GM13977 (cell line): ENCODE results near the gene GNAQ.

ENCODE experiments used
- DNase-seq: peaks from one replicate; pipeline ENCODE4 v3.0.0; 2012; ENCODE audit warnings: low spot score
- in situ Hi-C: fragments of 300-500 bp; cut with MboI; formaldehyde crosslinking; loops from one replicate; pipeline ENCODE4 v1.12.0; 2022; ENCODE audit warnings: low sequenced_read_pairs, low pct_unique_long_range_greater_than_20kb, mixed read lengths, inconsistent platforms; ENCODE audit not compliant: unreplicated experiment
- TF ChIP-seq, protein P1 (sequence below): IDR thresholded peaks from 2 replicates; pipeline ENCODE4 v1.5.1; 2012; ENCODE audit warnings: mild to moderate bottlenecking, control low read depth; ENCODE audit not compliant: insufficient read depth; ENCODE audit errors: extremely low read depth, missing control alignments

GNAQ gene

DNA sequence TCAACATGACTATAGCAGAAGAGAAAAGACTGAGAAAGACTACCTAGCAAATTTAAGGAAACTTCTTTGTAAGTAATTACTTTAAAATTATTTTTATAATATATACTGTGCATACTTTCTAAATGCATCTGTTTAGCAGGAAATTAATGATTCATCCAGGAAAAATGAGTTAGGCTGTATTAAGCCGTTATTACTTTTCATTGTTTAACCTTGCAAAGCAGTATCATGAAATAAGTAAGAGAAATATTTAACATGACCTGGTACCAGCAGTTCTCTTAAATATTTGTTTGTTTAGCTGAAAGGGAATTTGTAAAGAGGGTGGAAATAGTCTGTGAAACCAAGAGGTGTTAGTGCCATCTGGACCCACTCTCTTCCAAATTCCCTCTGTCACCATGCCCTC, 175.0 kb downstream of the GNAQ start:
- TF ChIP-seq, protein P1, sequence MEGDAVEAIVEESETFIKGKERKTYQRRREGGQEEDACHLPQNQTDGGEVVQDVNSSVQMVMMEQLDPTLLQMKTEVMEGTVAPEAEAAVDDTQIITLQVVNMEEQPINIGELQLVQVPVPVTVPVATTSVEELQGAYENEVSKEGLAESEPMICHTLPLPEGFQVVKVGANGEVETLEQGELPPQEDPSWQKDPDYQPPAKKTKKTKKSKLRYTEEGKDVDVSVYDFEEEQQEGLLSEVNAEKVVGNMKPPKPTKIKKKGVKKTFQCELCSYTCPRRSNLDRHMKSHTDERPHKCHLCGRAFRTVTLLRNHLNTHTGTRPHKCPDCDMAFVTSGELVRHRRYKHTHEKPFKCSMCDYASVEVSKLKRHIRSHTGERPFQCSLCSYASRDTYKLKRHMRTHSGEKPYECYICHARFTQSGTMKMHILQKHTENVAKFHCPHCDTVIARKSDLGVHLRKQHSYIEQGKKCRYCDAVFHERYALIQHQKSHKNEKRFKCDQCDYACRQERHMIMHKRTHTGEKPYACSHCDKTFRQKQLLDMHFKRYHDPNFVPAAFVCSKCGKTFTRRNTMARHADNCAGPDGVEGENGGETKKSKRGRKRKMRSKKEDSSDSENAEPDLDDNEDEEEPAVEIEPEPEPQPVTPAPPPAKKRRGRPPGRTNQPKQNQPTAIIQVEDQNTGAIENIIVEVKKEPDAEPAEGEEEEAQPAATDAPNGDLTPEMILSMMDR = no peak
- in situ Hi-C loops = no loop called here
- no peak for DNase-seq

- no peak for DNase-seq
- TF ChIP-seq, protein P1 = no peak
- in situ Hi-C loops = no loop called here
Measured at GRCh38 chr9:77854916-77855311, 176.7 kb downstream of the GNAQ start.

DNA sequence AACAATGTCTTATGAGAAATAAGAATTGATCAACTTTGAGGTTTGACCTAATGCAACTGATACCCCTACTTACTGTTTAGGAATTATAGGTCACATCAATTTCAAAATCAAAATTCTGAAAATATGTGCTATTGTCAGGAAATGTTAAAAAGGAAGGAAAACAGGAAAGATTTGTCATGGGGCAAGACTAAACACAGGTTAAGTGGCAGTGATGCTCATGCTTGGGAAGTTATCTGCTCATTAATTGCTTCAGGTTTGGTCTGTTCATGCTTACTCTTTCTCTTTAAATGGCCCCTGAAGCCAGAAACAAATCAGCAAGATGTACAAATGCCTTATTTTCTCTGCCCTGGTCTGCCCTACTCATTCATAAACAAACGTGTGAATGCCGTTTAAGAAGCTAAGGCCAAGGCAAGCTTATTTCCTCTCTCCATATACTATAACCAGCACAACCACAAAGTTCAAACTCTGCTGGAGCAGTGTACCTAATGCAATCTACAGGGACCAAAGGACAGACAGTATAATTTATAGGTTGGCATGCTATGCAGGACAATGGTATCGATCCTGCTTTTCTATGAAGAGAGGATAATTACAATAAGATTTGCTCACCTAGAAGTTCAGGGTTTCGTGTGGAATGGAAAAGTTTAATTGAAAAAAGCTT, 177.2 kb downstream of the GNAQ start:
- in situ Hi-C loops = no loop called here
- TF ChIP-seq, protein P1 = no peak

DNA sequence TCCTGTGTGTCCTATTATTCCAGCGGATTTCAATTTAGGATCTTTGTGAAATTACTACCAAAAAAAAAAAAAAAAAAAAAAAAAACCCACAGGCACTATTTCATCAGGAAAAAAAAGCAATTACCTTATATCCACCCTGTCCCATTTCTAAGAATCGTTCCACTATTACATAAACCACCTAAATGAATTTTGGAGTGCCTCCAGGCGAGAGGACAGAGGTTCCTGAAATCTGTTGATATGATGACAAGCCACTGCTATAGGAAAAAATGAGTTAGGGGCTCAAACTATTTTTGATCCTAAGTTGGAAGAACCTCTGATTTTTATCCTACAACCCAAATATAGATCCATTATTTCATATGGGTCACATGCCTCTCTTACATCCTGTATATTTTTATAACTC, 177.9 kb downstream of the GNAQ start:
- no peak for DNase-seq

More for the DNA sequence above, 177.2 kb downstream of the GNAQ start:
- DNase-seq = no peak

GRCh38 chr9:77851882-77852595, 179.6 kb downstream of the GNAQ start:
- TF ChIP-seq, protein P1 = no peak
- in situ Hi-C loops = no loop called here
- no peak for DNase-seq

More for the DNA sequence above, 177.9 kb downstream of the GNAQ start:
- TF ChIP-seq, protein P1 = no peak
- in situ Hi-C loops = no loop called here

GRCh38 chr9:77848897-77849296, 182.7 kb downstream of the GNAQ start:
- in situ Hi-C loops = no loop called here
- TF ChIP-seq, protein P1 = no peak
- no peak for DNase-seq
